GM10266 (cell line): ENCODE results near the gene SAT1.

Experiments used
- DNase-seq: peaks from one replicate; pipeline ENCODE4 v3.0.0; 2012; ENCODE audit errors: extremely low spot score
- TF ChIP-seq, protein P1 (sequence below): IDR thresholded peaks from 2 replicates; pipeline ENCODE4 v1.5.1; 2012; ENCODE audit warnings: mild to moderate bottlenecking, low read depth; ENCODE audit not compliant: control insufficient read depth, insufficient read depth; ENCODE audit errors: missing control alignments

The SAT1 gene

GRCh38 chrX:23797371-23798128 lies 14.6 kb downstream of the SAT1 start:
- no peak for DNase-seq

GRCh38 chrX:23799469-23800065 lies 16.6 kb downstream of the SAT1 start:
- TF ChIP-seq, protein P1, sequence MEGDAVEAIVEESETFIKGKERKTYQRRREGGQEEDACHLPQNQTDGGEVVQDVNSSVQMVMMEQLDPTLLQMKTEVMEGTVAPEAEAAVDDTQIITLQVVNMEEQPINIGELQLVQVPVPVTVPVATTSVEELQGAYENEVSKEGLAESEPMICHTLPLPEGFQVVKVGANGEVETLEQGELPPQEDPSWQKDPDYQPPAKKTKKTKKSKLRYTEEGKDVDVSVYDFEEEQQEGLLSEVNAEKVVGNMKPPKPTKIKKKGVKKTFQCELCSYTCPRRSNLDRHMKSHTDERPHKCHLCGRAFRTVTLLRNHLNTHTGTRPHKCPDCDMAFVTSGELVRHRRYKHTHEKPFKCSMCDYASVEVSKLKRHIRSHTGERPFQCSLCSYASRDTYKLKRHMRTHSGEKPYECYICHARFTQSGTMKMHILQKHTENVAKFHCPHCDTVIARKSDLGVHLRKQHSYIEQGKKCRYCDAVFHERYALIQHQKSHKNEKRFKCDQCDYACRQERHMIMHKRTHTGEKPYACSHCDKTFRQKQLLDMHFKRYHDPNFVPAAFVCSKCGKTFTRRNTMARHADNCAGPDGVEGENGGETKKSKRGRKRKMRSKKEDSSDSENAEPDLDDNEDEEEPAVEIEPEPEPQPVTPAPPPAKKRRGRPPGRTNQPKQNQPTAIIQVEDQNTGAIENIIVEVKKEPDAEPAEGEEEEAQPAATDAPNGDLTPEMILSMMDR, result no peak
- no peak for DNase-seq

More at GRCh38 chrX:23797371-23798128, 14.6 kb downstream of the SAT1 start:
- TF ChIP-seq, protein P1, result no peak

DNA sequence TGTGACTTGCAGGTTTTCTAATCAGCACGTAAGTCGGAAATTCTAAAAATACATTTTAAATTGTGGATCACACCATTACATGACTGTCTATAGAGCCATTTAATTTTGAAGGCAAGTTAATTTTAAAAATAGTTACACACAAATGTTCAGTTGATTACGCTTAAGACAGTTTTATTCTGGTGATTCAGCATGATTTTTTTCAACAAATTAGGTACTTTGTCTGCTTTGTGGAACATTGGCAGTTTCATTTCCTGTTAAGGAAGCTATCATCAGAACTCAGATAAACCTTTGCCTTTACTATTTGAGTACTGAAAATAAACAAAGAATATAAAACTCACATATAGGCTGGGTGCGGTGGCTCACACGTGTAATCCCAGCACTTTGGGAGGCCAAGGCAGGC lies 19.5 kb downstream of the SAT1 start:
- no peak for DNase-seq
- TF ChIP-seq, protein P1, result no peak

- TF ChIP-seq, protein P1, result no peak
- DNase-seq, result no peak
These were observed 21.0 kb downstream of the SAT1 start for GRCh38 chrX:23803931-23804381.

DNA sequence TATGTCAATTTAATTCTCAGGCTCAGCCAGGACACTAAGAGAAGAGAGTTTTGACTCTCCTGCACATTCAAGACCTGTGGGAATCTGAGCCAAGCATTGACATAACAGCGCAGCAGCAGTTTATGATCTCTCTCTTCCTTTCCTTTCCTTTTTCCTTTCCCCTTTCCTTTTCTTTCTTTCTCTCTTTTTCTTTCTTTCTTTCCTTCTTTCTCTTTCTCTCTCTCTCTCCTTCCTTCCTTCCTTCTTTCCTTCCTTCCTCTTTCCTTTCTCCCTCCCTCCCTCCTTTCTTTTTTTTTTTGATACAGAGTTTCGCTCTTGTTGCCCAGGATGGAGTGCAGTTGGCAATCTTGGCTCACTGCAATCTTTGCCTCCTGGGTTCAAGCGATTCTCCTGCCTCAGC lies 21.6 kb downstream of the SAT1 start:
- TF ChIP-seq, protein P1, result no peak
- no peak for DNase-seq

- TF ChIP-seq, protein P1, result no peak
- no peak for DNase-seq
These were observed 22.4 kb downstream of the SAT1 start for GRCh38 chrX:23805389-23805788.

DNA sequence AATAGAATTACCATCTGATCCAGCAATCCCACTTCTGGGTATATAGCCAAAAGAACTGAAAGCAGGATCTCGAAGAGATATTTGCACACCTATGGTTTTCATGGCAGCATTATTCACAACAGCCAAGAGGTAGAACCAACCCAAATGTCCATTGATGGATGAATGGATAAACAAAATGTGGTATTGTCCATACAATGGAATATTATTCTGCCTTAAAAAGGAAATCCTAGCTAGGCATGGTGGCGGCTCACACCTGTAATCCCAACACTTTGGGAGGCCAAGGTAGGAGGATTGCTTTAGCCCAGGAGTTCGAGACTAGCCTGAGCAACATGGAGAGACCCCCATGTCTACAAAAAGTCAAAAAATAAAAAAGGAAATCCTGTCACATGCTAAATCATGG lies 27.3 kb downstream of the SAT1 start:
- TF ChIP-seq, protein P1, result no peak
- no peak for DNase-seq
